HUES48 (cell line): ENCODE results near the gene AHI1.

ENCODE experiments used
- H3K27ac ChIP-seq: one replicate; pipeline ENCODE4 v1.7.0; 2013; ENCODE audit warnings: low read depth, low read length, inconsistent platforms
- H3K27me3 ChIP-seq: 2 replicates; pipeline ENCODE4 v1.6.1; 2013; ENCODE audit warnings: mild to moderate bottlenecking, low read length; ENCODE audit not compliant: control insufficient read depth, insufficient read depth
- H3K36me3 ChIP-seq: 2 replicates; pipeline ENCODE4 v1.6.1; 2013; ENCODE audit warnings: low read length; ENCODE audit not compliant: control insufficient read depth, insufficient read depth
- H3K4me1 ChIP-seq: 2 replicates; pipeline ENCODE4 v1.6.1; 2013; ENCODE audit warnings: mild to moderate bottlenecking, low read length; ENCODE audit not compliant: control insufficient read depth, insufficient read depth
- H3K4me3 ChIP-seq: 2 replicates; pipeline ENCODE4 v1.5.1; 2013; ENCODE audit warnings: mild to moderate bottlenecking, low read depth, low read length
- H3K9ac ChIP-seq: 2 replicates; pipeline ENCODE4 v1.6.1; 2013; ENCODE audit warnings: mild to moderate bottlenecking, low read depth, low read length, moderate library complexity
- H3K9me3 ChIP-seq: 2 replicates; pipeline ENCODE4 v1.6.1; 2013; ENCODE audit warnings: low read length; ENCODE audit not compliant: control insufficient read depth, insufficient read depth

Gene AHI1

GRCh38 chr6:135449246-135449645, 48.3 kb downstream of the AHI1 start:
- no peaks in the 10 kb centered on the region for H3K27me3 ChIP-seq
- peaks cover 6% of the 10 kb centered on the region for H3K36me3 ChIP-seq
- no peak overlapping the region for H3K4me3 ChIP-seq
- no peak overlapping the region for H3K9ac ChIP-seq
- no peaks in the 10 kb centered on the region for H3K4me1 ChIP-seq
- no peak overlapping the region for H3K27ac ChIP-seq
- H3K9me3 ChIP-seq, result 0 out of 2 replicates have a peak, but pooled peaks cover 2% of the 10 kb centered on the region

- no peak overlapping the region for H3K9ac ChIP-seq
- H3K36me3 ChIP-seq, result no peaks in the 10 kb centered on the region
- no peak overlapping the region for H3K4me3 ChIP-seq
- no peak overlapping the region for H3K27ac ChIP-seq
- peaks cover 9% of the 10 kb centered on the region for H3K4me1 ChIP-seq
- H3K27me3 ChIP-seq, result no peaks in the 10 kb centered on the region
- no peaks in the 10 kb centered on the region for H3K9me3 ChIP-seq
Measured at GRCh38 chr6:135440087-135440792, 57.3 kb downstream of the AHI1 start.

- no peaks in the 10 kb centered on the region for H3K9me3 ChIP-seq
- H3K27ac ChIP-seq, result no peak overlapping the region
- H3K9ac ChIP-seq, result no peak overlapping the region
- H3K36me3 ChIP-seq, result no peaks in the 10 kb centered on the region
- no peak overlapping the region for H3K4me3 ChIP-seq
- H3K27me3 ChIP-seq, result no peaks in the 10 kb centered on the region
- peaks cover 16% of the 10 kb centered on the region for H3K4me1 ChIP-seq
Measured at GRCh38 chr6:135439549-135439948, 58.0 kb downstream of the AHI1 start.

GRCh38 chr6:135438907-135439535, 58.5 kb downstream of the AHI1 start:
- Histone ChIP-seq H3K4me3 (no peak overlapping the region), H3K27ac (no peak overlapping the region), H3K27me3 (no peaks in the 10 kb centered on the region), H3K36me3 (no peaks in the 10 kb centered on the region), H3K9me3 (no peaks in the 10 kb centered on the region), H3K9ac (no peak overlapping the region), H3K4me1 (peaks cover 17% of the 10 kb centered on the region)

GRCh38 chr6:135434991-135435390, 62.5 kb downstream of the AHI1 start:
- Histone ChIP-seq H3K27ac (no peak overlapping the region), H3K36me3 (no peaks in the 10 kb centered on the region), H3K4me1 (peaks cover 17% of the 10 kb centered on the region), H3K9me3 (no peaks in the 10 kb centered on the region), H3K9ac (no peak overlapping the region), H3K4me3 (no peak overlapping the region), H3K27me3 (no peaks in the 10 kb centered on the region)

- H3K36me3 ChIP-seq, result no peaks in the 10 kb centered on the region
- no peak overlapping the region for H3K27ac ChIP-seq
- peaks cover 17% of the 10 kb centered on the region for H3K4me1 ChIP-seq
- no peaks in the 10 kb centered on the region for H3K27me3 ChIP-seq
- no peak overlapping the region for H3K9ac ChIP-seq
- no peaks in the 10 kb centered on the region for H3K9me3 ChIP-seq
- no peak overlapping the region for H3K4me3 ChIP-seq
Measured at GRCh38 chr6:135434095-135434494, 63.4 kb downstream of the AHI1 start.

- Histone ChIP-seq H3K36me3 (no peaks in the 10 kb centered on the region), H3K4me1 (peaks cover 5% of the 10 kb centered on the region; the same call in 1 of the 2 replicates), H3K27ac (no peak overlapping the region), H3K27me3 (no peaks in the 10 kb centered on the region), H3K4me3 (no peak overlapping the region), H3K9ac (no peak overlapping the region), H3K9me3 (no peaks in the 10 kb centered on the region)
Measured at GRCh38 chr6:135428078-135428477, 69.5 kb downstream of the AHI1 start.

- Histone ChIP-seq H3K27me3 (no peaks in the 10 kb centered on the region), H3K27ac (no peak overlapping the region), H3K4me3 (no peak overlapping the region), H3K9ac (no peak overlapping the region), H3K36me3 (no peaks in the 10 kb centered on the region), H3K9me3 (no peaks in the 10 kb centered on the region), H3K4me1 (peaks cover 5% of the 10 kb centered on the region; the same call in 1 of the 2 replicates)
Measured at GRCh38 chr6:135426833-135427232, 70.7 kb downstream of the AHI1 start.

GRCh38 chr6:135424385-135424784, 73.2 kb downstream of the AHI1 start:
- Histone ChIP-seq H3K27ac (no peak overlapping the region), H3K4me3 (no peak overlapping the region), H3K36me3 (no peaks in the 10 kb centered on the region), H3K4me1 (peaks cover 10% of the 10 kb centered on the region; the same call in 1 of the 2 replicates), H3K9me3 (no peaks in the 10 kb centered on the region), H3K27me3 (no peaks in the 10 kb centered on the region), H3K9ac (no peak overlapping the region)

- H3K4me1 ChIP-seq, result peaks cover 14% of the 10 kb centered on the region; the same call in 1 of the 2 replicates
- H3K9me3 ChIP-seq, result no peaks in the 10 kb centered on the region
- H3K27ac ChIP-seq, result no peak overlapping the region
- H3K4me3 ChIP-seq, result no peak overlapping the region
- no peaks in the 10 kb centered on the region for H3K36me3 ChIP-seq
- H3K9ac ChIP-seq, result no peak overlapping the region
- H3K27me3 ChIP-seq, result no peaks in the 10 kb centered on the region
Measured at GRCh38 chr6:135423649-135424128, 73.9 kb downstream of the AHI1 start.

GRCh38 chr6:135419162-135419561, 78.4 kb downstream of the AHI1 start:
- H3K27ac ChIP-seq, result no peak overlapping the region
- H3K4me1 ChIP-seq, result peaks cover 14% of the 10 kb centered on the region
- H3K4me3 ChIP-seq, result no peak overlapping the region
- no peaks in the 10 kb centered on the region for H3K27me3 ChIP-seq
- no peak overlapping the region for H3K9ac ChIP-seq
- no peaks in the 10 kb centered on the region for H3K9me3 ChIP-seq
- no peaks in the 10 kb centered on the region for H3K36me3 ChIP-seq
